HUES48 (cell line): ENCODE results near the gene SORCS3.

Source experiments
- H3K27ac ChIP-seq: one replicate; pipeline ENCODE4 v1.7.0; 2013; ENCODE audit warnings: low read depth, low read length, inconsistent platforms
- H3K27me3 ChIP-seq: 2 replicates; pipeline ENCODE4 v1.6.1; 2013; ENCODE audit warnings: mild to moderate bottlenecking, low read length; ENCODE audit not compliant: control insufficient read depth, insufficient read depth
- H3K36me3 ChIP-seq: 2 replicates; pipeline ENCODE4 v1.6.1; 2013; ENCODE audit warnings: low read length; ENCODE audit not compliant: control insufficient read depth, insufficient read depth
- H3K4me1 ChIP-seq: 2 replicates; pipeline ENCODE4 v1.6.1; 2013; ENCODE audit warnings: mild to moderate bottlenecking, low read length; ENCODE audit not compliant: control insufficient read depth, insufficient read depth
- H3K4me3 ChIP-seq: 2 replicates; pipeline ENCODE4 v1.5.1; 2013; ENCODE audit warnings: mild to moderate bottlenecking, low read depth, low read length
- H3K9ac ChIP-seq: 2 replicates; pipeline ENCODE4 v1.6.1; 2013; ENCODE audit warnings: mild to moderate bottlenecking, low read depth, low read length, moderate library complexity
- H3K9me3 ChIP-seq: 2 replicates; pipeline ENCODE4 v1.6.1; 2013; ENCODE audit warnings: low read length; ENCODE audit not compliant: control insufficient read depth, insufficient read depth

Gene SORCS3

GRCh38 chr10:104938031-104938430 is 296.9 kb downstream of the SORCS3 start:
- no peaks in the 10 kb centered on the region for H3K27me3 ChIP-seq
- no peaks in the 10 kb centered on the region for H3K4me1 ChIP-seq
- H3K27ac ChIP-seq, result no peak overlapping the region
- H3K9ac ChIP-seq, result no peak overlapping the region
- no peak overlapping the region for H3K4me3 ChIP-seq
- no peaks in the 10 kb centered on the region for H3K36me3 ChIP-seq
- H3K9me3 ChIP-seq, result no peaks in the 10 kb centered on the region

- Histone ChIP-seq H3K4me3 (no peak overlapping the region), H3K4me1 (no peaks in the 10 kb centered on the region), H3K27me3 (no peaks in the 10 kb centered on the region), H3K9ac (no peak overlapping the region), H3K27ac (no peak overlapping the region), H3K9me3 (no peaks in the 10 kb centered on the region), H3K36me3 (no peaks in the 10 kb centered on the region)
Measured at GRCh38 chr10:104941662-104942061, 300.6 kb downstream of the SORCS3 start.

GRCh38 chr10:104947314-104947713 is 306.2 kb downstream of the SORCS3 start:
- no peaks in the 10 kb centered on the region for H3K4me1 ChIP-seq
- H3K36me3 ChIP-seq, result no peaks in the 10 kb centered on the region
- H3K27me3 ChIP-seq, result no peaks in the 10 kb centered on the region
- no peaks in the 10 kb centered on the region for H3K9me3 ChIP-seq
- H3K27ac ChIP-seq, result no peak overlapping the region
- no peak overlapping the region for H3K9ac ChIP-seq
- no peak overlapping the region for H3K4me3 ChIP-seq

GRCh38 chr10:104957178-104957841 is 316.2 kb downstream of the SORCS3 start:
- Histone ChIP-seq H3K27ac (no peak overlapping the region), H3K4me3 (no peak overlapping the region), H3K9ac (no peak overlapping the region), H3K27me3 (no peaks in the 10 kb centered on the region), H3K9me3 (no peaks in the 10 kb centered on the region), H3K36me3 (no peaks in the 10 kb centered on the region), H3K4me1 (no peaks in the 10 kb centered on the region)

GRCh38 chr10:104966563-104967297 is 325.6 kb downstream of the SORCS3 start:
- H3K4me1 ChIP-seq, result no peaks in the 10 kb centered on the region
- no peak overlapping the region for H3K9ac ChIP-seq
- no peak overlapping the region for H3K4me3 ChIP-seq
- no peaks in the 10 kb centered on the region for H3K27me3 ChIP-seq
- H3K36me3 ChIP-seq, result no peaks in the 10 kb centered on the region
- H3K9me3 ChIP-seq, result no peaks in the 10 kb centered on the region
- H3K27ac ChIP-seq, result no peak overlapping the region

- Histone ChIP-seq H3K9me3 (no peaks in the 10 kb centered on the region), H3K36me3 (no peaks in the 10 kb centered on the region), H3K9ac (no peak overlapping the region), H3K27ac (no peak overlapping the region), H3K4me1 (no peaks in the 10 kb centered on the region), H3K27me3 (no peaks in the 10 kb centered on the region), H3K4me3 (no peak overlapping the region)
Measured at GRCh38 chr10:104980368-104980767, 339.3 kb downstream of the SORCS3 start.

- no peak overlapping the region for H3K27ac ChIP-seq
- no peaks in the 10 kb centered on the region for H3K36me3 ChIP-seq
- H3K9me3 ChIP-seq, result no peaks in the 10 kb centered on the region
- no peaks in the 10 kb centered on the region for H3K27me3 ChIP-seq
- H3K4me1 ChIP-seq, result no peaks in the 10 kb centered on the region
- no peak overlapping the region for H3K9ac ChIP-seq
- H3K4me3 ChIP-seq, result no peak overlapping the region
Measured at GRCh38 chr10:104981995-104982394, 340.9 kb downstream of the SORCS3 start.

- Histone ChIP-seq H3K4me1 (peaks cover 12% of the 10 kb centered on the region), H3K9me3 (no peaks in the 10 kb centered on the region), H3K4me3 (no peak overlapping the region), H3K27me3 (no peaks in the 10 kb centered on the region), H3K36me3 (no peaks in the 10 kb centered on the region), H3K9ac (no peak overlapping the region), H3K27ac (no peak overlapping the region)
Measured at GRCh38 chr10:104988686-104989085, 347.6 kb downstream of the SORCS3 start.

- no peak overlapping the region for H3K27ac ChIP-seq
- H3K9me3 ChIP-seq, result no peaks in the 10 kb centered on the region
- no peaks in the 10 kb centered on the region for H3K27me3 ChIP-seq
- H3K4me3 ChIP-seq, result no peak overlapping the region
- H3K4me1 ChIP-seq, result peaks cover 12% of the 10 kb centered on the region
- no peak overlapping the region for H3K9ac ChIP-seq
- H3K36me3 ChIP-seq, result no peaks in the 10 kb centered on the region
Measured at GRCh38 chr10:104989880-104990279, 348.8 kb downstream of the SORCS3 start.

- H3K27me3 ChIP-seq, result no peaks in the 10 kb centered on the region
- H3K4me3 ChIP-seq, result no peak overlapping the region
- H3K36me3 ChIP-seq, result no peaks in the 10 kb centered on the region
- H3K27ac ChIP-seq, result no peak overlapping the region
- no peaks in the 10 kb centered on the region for H3K9me3 ChIP-seq
- no peak overlapping the region for H3K9ac ChIP-seq
- H3K4me1 ChIP-seq, result peaks cover 12% of the 10 kb centered on the region
Measured at GRCh38 chr10:104993085-104993484, 352.0 kb downstream of the SORCS3 start.

- no peak overlapping the region for H3K9ac ChIP-seq
Measured at GRCh38 chr10:105001269-105001668, 360.2 kb downstream of the SORCS3 start.

More at GRCh38 chr10:105001269-105001668, 360.2 kb downstream of the SORCS3 start:
- H3K27ac ChIP-seq, result no peak overlapping the region
- H3K4me1 ChIP-seq, result peaks cover 6% of the 10 kb centered on the region; the same call in 1 of the 2 replicates
- no peak overlapping the region for H3K4me3 ChIP-seq
- no peaks in the 10 kb centered on the region for H3K9me3 ChIP-seq
- no peaks in the 10 kb centered on the region for H3K36me3 ChIP-seq
- no peaks in the 10 kb centered on the region for H3K27me3 ChIP-seq
